Dedifferentiated amniotic fluid mesenchymal stem cell (primary cell): Measurements from ENCODE around the gene SETD6.
A peak's percentile ranks its signal among the peaks of the same experiment; 100 is the strongest.

Source experiments
- DNase-seq: peaks from one replicate; pipeline ENCODE4 v3.0.0-alpha.2; 2016; ENCODE audit errors: extremely low spot score

The SETD6 gene

DNA sequence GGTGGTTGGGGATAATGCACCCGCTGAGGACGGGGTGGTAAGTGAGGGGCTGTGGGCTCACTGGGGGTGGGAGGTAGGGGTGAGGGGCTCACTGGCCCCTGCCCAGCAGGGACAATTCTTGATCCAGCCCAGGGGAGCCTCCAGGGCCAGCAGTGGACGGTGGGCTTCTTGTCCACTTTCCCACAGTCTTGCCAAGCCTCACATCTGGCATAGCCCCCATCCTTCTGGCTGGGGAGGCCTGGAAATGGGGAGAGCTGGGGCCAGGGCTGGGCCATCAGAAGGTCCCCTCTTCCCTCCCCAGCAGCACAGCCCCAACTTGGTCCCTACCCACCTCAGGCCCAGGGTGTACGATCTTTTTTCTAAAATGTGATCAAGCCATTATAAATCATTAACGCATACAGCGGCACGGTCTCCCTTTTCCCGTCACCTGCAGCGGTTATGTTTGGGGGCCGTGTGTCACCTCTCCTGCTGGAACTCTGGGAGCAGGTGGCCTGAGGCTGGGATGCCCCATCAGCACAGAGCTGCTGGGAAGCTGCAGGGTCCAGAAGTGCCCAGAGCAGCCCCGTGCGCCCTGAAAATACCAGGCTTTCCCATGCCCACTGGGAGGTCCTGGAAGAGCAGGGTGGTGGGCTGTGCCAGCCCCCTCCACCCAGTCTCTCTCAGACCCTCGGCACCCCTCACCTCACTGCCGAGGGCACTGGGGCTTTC lies 7.2 kb upstream of the SETD6 start:
- DNase-seq, result no peak

DNA sequence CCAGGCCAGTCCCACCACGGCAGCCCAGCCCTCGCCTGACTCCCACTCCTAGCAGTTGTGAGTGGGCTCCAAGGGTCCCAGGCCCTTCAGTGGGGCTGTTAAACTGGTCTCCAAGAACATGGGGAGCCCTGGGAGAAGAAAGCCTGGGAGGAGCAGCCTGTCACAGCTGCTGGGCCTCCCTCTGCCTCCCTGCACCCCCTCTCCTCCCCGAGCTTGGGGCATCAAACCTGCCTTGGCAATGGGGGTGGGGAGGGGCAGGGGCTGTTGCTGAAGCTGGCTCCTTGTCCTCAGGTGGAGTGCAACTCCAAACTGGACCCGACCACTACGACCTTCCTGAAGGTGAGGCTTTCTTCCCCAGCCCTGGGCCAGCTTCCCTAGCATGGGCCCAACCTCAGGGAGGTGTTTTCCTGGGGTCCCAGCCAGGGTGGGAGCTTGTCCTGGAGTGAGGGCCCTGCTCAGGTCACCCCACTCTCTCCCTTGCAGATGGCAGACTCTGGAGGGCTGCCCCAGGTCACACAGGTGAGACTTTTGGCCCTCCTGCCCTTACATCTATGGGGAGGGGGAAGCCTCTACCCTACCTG lies 6.6 kb upstream of the SETD6 start:
- no peak for DNase-seq

DNA sequence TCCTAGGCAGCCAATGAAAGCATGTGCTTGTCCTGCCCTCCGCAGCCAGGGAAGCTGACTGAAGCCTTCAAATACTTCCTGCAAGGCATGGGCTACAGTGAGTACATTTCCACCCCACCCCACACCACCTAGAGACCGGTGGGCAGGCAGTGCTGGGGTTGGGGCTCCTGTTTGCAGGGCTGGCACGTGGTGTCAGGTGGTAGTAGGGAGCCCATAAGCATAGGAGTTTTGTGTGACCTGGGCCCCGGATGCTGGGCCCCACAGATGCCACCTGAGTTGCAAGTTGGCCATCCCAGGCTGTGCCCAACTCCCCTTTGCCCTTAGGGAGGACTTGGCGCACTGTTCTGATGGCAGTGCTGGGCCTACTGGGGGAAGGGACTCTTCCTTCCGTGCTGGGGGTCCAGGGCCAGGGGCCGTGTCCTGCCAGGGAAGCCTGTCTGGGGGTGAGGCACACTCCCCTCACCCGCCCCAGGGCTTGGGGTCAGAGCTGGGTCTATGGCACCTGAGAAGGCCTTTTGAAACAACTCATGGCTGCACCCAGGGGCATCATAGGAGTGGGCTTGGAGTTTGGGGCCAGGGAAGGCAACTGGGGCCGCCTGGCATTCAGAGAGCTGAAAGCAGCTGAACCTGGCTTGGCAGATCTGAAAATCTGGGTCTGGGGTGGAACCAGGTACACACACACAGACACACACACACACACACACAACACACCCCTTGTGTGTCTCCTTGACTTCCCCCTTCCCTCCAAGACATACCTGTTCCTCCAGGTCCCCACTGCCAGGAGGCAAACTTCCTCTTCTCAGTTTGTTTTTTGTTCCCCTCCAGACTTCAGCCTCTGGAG lies 5.8 kb upstream of the SETD6 start:
- no peak for DNase-seq

DNA sequence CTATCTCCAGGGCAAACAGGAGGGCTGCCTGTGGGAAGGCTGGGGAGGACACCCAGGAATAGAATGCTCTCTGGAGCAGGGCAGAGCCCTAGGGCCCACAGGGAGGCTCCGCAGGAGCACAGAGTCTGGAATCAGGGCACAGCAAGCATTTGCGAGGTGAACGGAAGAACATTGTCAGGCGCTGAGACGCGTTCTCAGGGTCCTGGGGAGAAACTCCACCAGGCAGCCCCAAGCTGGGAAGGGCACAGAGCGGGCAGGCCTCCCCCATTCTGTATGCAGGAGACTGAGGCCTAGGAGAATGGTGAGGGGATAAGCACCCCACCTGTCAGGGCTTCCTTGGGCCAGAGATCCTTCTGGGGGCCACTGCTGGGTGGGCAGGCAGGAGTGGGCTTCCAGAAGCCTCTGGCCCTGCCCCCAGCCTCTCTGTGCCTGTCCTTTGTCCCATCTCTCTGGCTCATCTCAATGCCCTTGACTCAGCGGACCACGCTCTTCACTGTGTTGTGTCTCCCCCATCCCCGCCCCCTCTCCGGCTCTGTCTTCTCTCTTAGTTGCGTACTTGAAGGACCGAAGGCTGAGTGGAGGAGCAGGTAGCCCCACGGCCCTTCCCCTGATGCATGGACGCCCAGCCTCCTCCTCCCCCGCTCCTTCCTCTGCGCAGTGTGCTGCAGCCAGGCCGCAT lies 5.1 kb upstream of the SETD6 start:
- DNase-seq, result no peak

DNA sequence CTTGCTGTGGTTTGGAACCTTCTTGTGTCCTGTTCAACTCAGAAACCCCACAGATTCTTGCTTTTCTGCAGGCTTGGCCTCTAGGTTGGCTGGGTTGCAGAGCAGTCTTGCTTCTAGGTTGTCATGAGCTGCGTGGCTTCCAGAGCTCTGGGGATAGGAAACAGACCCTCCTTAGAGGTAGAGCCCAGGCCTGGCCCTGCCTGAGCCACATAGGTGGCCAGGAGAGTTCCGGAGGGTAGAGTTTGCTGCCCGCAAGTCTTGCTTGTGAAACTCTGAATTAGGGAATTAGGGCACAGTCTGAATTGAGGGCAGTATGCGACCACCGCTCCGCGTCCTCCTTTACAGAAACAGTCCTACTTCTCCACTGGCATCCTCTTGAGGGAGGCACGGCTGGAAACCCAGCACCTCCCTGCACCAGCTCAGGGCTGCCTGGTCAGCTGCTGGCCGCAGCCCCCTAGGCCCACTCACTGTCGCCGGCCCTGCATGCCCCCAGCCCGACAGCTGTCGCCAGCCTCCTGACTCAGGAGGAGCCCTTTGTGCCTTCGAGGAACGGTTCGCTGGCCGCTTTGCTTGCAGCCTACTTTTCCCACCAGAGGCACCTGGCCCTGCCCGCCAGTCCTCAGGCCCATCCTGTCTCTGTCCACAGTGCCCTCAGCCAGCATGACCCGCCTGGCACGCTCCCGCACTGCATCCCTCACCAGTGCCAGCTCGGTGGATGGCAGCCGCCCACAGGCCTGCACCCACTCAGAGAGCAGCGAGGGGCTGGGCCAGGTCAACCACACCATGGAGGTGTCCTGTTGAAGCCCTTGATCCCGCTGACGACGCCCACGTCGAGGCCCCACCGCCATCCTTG lies 4.3 kb upstream of the SETD6 start:
- no peak for DNase-seq

DNA sequence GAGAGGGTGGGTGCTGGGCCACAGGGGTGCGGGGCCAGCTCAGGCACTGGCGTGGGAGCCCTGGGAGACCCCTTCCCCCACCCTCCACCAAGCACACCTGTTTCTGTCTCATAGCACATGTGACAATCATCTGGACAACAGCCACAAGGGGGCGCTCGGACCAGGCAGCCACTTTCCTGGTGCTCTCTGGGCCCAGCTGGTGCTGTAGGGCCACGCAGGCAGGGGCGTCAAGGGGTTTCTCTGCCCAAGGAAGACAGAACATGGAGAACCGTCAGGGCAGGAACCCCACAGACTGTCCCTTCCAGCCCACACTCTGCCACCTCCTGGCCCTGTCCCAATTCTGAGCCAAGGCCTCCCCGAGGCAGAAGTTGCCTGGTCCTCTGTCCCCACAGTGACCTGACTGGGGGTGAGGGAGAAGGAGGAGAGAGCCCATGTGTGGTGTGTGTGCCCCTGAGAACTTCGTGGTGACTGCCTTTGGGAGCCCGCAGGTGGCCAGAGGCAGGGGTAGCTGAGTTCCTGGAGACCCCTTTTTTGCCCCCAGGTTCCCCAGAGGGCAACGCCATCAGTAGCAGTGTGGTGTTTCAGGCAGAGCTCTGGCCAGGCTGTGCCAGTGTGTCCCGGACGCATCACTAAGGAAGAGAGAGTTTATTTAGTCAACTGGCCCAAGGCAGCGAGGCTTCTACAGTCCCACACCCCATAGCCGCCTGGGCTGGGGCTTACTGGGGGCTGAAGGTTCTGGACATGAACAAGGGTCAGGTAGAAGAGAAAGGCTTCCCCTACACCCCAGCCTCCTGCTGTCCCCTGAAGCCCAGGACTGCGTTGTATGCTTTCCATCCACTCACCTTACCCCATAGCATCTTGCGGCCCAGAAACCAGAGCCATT lies 3.1 kb upstream of the SETD6 start:
- DNase-seq, result peak; percentile 47

DNA sequence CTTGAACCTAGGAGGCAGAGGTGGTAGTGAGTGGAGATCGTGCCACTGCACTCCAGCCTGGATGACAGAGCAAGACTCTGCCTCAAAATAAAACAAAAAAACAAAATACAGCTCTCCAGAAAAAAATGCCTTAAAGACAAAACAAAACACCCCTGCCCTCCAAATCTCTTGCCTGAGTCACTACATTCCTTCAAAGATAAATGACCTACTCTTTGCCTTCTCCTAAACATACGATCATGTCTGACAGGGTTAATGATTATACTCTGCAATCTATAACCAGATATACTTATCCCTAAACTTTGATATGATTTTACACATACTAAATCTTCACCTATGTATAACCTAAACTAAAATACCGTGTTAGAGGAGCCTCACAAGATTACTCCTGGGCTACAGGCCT lies 1.4 kb upstream of the SETD6 start:
- no peak for DNase-seq

DNA sequence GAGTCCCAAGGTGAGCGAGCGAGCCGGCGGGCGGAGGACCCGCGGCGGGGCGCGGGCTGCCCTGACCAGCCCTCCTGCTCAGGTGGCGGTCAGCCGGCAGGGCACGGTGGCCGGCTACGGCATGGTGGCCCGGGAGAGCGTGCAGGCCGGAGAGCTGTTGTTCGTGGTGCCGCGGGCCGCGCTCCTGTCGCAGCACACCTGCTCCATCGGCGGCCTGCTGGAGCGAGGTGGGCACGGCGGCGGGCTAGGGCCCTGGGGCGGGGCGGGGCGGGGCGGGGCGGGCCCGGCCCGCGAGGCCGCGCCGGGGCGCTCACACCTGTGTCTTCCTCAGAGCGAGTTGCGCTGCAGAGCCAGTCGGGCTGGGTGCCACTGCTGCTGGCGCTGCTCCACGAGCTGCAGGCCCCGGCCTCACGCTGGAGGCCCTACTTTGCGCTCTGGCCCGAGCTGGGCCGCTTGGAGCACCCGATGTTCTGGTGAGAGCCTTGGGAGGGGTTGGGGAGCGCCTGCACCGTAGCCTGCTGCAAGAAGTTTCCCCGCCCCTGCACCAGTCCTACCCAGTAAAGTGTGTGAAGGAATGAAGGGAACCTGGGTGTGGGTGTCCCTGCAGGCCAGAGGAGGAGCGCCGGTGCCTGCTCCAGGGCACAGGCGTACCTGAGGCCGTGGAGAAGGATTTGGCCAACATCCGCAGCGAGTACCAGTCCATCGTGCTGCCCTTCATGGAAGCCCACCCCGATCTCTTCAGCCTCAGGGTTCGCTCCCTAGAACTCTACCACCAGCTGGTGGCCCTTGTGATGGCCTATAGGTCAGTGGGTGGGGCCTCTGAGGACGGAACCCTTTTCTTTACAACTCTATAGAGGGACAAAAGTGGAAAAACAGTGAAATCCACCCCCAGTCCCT lies 802 bp downstream of the SETD6 start:
- no peak for DNase-seq

DNA sequence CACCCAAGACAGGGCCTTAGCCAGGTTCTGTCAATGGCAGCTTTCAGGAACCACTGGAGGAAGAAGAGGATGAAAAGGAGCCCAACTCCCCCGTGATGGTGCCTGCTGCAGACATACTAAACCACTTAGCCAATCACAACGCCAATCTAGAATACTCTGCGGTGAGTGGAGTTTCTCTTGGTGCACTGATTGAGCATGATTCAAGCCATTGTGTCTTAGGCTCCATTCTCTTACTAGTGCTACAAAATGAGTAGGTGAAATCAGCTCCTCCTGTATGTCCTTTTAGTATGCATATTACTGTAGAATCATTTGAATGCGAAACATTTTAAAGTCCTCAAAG lies 1.4 kb downstream of the SETD6 start:
- no peak for DNase-seq

DNA sequence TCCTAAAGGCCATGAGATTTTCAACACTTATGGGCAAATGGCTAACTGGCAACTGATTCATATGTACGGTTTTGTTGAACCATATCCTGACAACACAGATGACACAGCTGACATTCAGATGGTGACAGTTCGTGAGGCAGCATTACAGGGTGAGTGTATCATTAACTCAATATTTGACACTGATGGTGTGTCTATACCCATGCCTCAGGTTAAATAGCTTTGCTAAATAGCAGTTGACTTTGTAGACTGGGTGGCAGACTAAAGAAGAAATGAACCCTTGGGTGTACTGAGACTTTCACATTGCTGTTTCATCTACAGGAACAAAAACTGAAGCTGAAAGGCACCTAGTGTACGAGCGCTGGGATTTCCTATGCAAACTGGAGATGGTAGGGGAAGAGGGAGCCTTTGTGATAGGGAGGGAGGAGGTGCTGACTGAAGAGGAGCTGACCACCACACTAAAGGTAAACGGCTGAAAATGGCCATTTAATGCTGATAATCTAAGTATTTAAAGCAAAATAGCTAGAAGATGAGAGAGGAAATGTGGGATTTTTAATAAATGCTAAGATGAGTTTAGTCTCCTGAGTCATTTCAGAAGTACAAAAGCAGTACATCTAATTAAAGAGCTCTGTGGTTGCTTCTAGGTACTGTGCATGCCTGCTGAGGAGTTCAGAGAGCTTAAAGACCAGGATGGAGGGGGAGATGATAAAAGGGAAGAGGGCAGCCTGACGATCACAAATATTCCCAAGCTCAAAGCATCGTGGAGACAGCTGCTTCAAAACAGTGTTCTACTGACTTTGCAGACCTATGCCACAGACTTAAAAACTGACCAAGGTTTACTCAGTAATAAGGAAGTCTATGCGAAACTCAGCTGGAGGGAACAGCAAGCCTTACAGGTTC lies 3.0 kb downstream of the SETD6 start:
- DNase-seq, result no peak

DNA sequence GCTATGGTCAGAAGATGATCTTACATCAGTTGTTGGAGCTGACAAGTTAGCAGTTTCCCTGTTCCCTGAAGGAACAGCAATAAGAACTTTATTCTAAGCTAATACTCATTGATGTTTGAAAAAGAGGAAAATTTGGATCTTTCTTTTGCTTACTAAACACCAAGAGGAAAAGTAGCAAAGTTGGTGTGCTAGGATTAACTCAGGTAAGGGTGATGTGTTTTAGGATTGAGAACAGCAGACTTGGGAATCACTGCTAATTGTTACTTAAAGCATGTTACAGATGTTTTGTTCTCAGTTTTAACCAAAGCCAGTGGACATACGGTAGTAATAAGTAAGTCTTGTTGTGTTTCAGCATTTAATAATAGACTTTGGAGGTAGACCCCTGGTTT lies 3.7 kb downstream of the SETD6 start:
- DNase-seq, result no peak

DNA sequence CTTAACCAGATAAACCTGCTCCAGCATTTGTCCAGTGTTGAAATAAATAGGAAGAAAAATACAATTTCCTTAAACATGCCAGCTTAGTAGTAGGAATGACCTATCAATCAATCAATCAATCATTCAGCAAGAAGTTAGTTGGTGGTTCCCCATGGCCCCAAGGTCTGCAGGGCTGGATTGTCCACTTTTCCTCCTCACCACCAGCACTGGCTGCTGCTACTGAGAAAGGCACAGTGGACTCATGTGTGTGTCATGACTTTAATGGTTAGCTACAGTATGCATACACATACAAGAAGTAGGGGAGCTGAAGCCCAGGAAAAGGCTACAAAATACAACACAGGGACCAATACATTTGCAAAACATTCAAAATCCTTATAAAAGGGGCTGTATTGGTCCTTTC lies 4.4 kb downstream of the SETD6 start:
- DNase-seq, result no peak

DNA sequence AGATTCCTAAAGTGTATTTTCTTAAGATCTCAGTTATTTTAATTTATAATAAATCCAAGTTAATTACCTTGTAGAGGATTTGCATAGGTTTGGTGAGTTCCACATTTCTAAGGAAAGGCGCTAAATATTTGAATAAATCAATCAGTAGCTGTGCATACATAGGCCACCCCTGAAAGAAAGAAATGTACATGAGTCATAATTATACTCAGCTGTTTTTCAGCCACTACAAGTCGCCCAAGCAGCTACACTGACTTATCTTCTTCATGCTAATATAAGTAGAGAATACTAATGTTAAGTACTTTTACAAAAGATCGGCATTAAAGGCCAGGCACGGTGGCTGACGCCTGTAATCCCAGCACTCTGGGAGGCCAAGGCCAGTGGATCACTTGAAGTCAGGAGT lies 14.9 kb downstream of the SETD6 start:
- no peak for DNase-seq

DNA sequence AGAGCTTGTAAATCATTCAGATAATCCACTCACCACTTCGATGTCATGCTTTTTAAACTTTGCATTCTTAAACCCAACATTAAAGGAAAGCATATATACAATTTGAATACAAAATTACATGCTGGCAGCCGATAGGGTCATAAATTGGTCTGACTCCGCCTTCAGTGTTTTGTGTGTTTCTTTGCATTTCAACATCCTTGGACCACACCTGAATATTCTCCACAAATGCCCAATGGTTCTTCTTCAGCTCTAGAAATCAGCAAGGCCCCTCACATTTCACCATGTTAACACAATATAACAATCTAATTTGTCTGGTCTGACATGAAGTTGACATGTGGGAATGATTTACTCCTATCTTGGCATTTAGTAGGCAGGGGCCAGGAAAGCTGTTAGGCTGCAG lies 17.1 kb downstream of the SETD6 start:
- no peak for DNase-seq

DNA sequence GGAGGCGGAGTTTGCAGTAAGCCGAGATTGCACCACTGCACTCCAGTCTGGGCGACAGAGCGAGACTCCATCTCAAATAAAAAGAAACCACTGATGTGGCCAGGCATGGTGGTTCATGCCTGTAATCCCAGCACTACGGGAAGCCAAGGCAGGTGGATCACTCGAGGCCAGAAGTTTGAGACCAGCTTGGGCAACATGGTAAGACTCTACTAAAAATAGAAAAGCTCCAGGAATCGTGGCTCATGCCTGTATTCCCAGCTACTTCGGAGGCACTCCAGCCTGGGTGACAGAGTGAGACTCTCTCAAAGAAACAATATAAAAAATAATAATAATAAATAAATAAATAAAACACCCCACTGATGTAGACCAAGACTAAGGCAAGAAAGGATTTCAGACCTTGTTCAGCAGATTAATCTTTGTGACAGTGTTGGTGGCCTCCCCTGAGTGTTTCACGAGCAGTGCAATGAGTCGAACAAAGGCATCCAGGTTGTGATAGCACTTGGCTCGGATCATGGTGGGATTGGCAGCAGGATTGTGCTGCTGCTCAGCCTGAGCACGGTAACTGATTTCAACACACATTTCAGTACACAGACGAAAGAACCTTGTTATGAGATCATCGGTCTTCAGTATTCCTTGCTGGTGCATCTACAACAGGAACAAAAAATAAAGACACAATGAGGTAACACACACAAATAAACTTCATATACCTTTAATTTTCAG lies 18.6 kb downstream of the SETD6 start:
- no peak for DNase-seq

DNA sequence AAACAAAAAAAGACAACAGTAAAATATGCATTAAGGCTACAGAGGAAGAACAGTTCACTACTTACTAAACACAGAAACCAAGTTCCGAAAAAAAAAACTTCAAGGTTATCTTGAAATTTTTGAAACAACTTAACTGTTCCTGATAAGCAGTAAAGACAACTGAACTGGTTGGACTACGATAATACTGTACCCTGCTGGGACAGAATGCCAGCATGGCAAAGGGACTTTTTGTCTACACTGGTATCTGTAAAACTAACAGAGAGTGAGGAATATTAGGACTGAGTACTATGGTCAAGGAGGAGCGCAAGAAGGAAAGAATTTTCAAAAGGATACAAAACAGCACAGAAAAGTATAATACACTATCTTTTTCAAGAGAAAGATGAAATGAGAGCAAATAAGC lies 19.8 kb downstream of the SETD6 start:
- DNase-seq, result no peak

DNA sequence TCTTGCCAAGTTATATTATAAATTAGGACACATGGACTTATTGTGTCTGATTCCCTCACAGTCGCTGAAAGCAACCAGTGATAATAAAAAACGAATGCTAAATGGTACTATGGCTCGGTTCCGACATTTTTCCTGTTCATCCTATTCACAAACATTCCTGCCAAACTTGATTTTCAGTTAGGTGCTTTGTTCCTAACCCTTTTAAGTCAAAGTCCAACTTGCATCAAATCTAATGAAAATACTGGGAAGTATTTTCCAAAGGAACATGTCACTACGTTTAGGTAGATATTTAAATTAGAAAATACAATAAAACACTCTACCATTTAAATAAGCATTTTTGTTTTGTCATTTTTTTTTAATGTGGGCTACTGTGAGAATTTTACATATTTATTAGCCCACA lies 21.0 kb downstream of the SETD6 start:
- no peak for DNase-seq
